Liver (tissue), 3 donors: Measurements from ENCODE around the gene SEC31B.

ENCODE experiments used
- JUND ChIP-seq, 2 donors: IDR thresholded peaks; 2 replicates each; pipeline ENCODE4 v1.6.1; 2016; ENCODE audit warnings: antibody characterized with exemption in 2 of 2
- RAD21 ChIP-seq, 2 donors: IDR thresholded peaks; 2 replicates each; pipeline ENCODE4 v1.6.1; 2016; ENCODE audit warnings: antibody characterized with exemption in 2 of 2, mild to moderate bottlenecking in 2 of 2
- SP1 ChIP-seq: IDR thresholded peaks from 2 replicates; pipeline ENCODE4 v1.6.1; 2018; ENCODE audit warnings: antibody characterized with exemption, mild to moderate bottlenecking
- TF ChIP-seq, protein P1 (sequence below): fragments of 150-350 bp; IDR thresholded peaks from 2 replicates; pipeline ENCODE4 v1.5.1; 2017; ENCODE audit warnings: improper control_type of control experiment, low read depth, low read length; ENCODE audit not compliant: missing input control
- TF ChIP-seq, protein P2 (sequence below): IDR thresholded peaks from 2 replicates; pipeline ENCODE4 v1.6.1; 2016; ENCODE audit warnings: antibody characterized with exemption, mild to moderate bottlenecking
- TF ChIP-seq, protein P3 (sequence below): IDR thresholded peaks from 2 replicates; pipeline ENCODE4 v1.6.1; 2016; ENCODE audit warnings: antibody characterized with exemption
- donor health status: healthy.
- donor health status: healthy.

DNA sequence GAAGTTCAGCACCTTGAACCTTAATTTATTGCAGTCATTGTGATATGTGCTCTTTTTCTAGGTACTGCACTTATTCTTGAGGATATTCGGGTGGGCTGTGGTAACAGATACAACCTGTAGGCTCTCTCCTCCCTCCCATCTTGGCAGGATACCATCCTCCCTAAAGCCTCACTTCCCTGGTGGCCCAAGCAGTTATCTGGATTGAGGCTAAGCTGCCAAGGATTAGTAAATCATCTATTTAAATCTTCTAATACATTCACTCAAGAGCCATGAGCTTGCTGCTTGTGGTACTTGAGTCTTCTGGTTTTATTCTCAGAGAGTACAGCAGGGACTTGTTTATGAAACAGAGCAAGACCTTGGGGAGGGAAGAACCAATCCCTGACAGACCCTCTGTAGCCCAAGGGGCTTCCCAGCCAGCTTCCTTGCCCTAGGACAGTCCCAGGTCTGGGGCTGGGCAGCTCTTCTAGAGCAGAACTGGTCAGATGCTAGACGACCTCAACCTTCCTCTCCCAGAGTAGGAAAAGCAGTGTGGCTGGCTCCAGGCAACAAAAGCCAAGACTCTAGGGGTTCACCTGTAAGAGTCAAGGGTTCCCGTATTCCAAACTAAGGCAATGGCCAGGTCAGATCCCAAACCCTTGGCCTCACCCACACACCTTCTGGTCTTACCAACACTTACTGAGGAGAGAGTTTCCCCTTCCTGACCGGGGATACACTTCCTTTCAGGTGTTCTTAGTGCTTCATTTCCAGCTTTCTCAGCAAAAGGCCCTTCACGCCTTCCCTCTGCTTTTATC is 35.6 kb downstream of the SEC31B start:
- TF ChIP-seq, protein P1, sequence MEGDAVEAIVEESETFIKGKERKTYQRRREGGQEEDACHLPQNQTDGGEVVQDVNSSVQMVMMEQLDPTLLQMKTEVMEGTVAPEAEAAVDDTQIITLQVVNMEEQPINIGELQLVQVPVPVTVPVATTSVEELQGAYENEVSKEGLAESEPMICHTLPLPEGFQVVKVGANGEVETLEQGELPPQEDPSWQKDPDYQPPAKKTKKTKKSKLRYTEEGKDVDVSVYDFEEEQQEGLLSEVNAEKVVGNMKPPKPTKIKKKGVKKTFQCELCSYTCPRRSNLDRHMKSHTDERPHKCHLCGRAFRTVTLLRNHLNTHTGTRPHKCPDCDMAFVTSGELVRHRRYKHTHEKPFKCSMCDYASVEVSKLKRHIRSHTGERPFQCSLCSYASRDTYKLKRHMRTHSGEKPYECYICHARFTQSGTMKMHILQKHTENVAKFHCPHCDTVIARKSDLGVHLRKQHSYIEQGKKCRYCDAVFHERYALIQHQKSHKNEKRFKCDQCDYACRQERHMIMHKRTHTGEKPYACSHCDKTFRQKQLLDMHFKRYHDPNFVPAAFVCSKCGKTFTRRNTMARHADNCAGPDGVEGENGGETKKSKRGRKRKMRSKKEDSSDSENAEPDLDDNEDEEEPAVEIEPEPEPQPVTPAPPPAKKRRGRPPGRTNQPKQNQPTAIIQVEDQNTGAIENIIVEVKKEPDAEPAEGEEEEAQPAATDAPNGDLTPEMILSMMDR: no peak
- TF ChIP-seq, protein P2, sequence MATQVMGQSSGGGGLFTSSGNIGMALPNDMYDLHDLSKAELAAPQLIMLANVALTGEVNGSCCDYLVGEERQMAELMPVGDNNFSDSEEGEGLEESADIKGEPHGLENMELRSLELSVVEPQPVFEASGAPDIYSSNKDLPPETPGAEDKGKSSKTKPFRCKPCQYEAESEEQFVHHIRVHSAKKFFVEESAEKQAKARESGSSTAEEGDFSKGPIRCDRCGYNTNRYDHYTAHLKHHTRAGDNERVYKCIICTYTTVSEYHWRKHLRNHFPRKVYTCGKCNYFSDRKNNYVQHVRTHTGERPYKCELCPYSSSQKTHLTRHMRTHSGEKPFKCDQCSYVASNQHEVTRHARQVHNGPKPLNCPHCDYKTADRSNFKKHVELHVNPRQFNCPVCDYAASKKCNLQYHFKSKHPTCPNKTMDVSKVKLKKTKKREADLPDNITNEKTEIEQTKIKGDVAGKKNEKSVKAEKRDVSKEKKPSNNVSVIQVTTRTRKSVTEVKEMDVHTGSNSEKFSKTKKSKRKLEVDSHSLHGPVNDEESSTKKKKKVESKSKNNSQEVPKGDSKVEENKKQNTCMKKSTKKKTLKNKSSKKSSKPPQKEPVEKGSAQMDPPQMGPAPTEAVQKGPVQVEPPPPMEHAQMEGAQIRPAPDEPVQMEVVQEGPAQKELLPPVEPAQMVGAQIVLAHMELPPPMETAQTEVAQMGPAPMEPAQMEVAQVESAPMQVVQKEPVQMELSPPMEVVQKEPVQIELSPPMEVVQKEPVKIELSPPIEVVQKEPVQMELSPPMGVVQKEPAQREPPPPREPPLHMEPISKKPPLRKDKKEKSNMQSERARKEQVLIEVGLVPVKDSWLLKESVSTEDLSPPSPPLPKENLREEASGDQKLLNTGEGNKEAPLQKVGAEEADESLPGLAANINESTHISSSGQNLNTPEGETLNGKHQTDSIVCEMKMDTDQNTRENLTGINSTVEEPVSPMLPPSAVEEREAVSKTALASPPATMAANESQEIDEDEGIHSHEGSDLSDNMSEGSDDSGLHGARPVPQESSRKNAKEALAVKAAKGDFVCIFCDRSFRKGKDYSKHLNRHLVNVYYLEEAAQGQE: no peak
- TF ChIP-seq RAD21 (IDR thresholded peaks at IDR 0.05) (no peak), JUND (IDR thresholded peaks at IDR 0.05) (no peak), SP1 (no peak)
- TF ChIP-seq, protein P3, sequence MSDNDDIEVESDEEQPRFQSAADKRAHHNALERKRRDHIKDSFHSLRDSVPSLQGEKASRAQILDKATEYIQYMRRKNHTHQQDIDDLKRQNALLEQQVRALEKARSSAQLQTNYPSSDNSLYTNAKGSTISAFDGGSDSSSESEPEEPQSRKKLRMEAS: no peak
